Body of pancreas (tissue), 4 donors: ENCODE results near the gene TICAM1.

ENCODE experiments used
- POLR2A ChIP-seq, 3 donors: fragments of 450-650 bp; IDR thresholded peaks; one replicate each; pipeline ENCODE4 v1.6.1; 2016; ENCODE audit warnings: antibody characterized with exemption in 3 of 3, mild to moderate bottlenecking in 2 of 3
- TF ChIP-seq, protein P1 (sequence below), 7 experiments: fragments of 450-650 bp in 4 of 7; fragments of 200-600 bp in 3 of 7; sonication (generic) in 3 of 7; IDR thresholded peaks; one replicate each; pipeline ENCODE4 v1.5.1; 2016 to 2019; ENCODE audit warnings: antibody characterized with exemption in 7 of 7

- TF ChIP-seq, protein P1, sequence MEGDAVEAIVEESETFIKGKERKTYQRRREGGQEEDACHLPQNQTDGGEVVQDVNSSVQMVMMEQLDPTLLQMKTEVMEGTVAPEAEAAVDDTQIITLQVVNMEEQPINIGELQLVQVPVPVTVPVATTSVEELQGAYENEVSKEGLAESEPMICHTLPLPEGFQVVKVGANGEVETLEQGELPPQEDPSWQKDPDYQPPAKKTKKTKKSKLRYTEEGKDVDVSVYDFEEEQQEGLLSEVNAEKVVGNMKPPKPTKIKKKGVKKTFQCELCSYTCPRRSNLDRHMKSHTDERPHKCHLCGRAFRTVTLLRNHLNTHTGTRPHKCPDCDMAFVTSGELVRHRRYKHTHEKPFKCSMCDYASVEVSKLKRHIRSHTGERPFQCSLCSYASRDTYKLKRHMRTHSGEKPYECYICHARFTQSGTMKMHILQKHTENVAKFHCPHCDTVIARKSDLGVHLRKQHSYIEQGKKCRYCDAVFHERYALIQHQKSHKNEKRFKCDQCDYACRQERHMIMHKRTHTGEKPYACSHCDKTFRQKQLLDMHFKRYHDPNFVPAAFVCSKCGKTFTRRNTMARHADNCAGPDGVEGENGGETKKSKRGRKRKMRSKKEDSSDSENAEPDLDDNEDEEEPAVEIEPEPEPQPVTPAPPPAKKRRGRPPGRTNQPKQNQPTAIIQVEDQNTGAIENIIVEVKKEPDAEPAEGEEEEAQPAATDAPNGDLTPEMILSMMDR (IDR thresholded peaks at IDR 0.05): no peak
- TF ChIP-seq POLR2A (IDR thresholded peaks at IDR 0.05): no peak
Measured at GRCh38 chr19:4772566-4772965, 58.9 kb downstream of the TICAM1 start.
